PC-3 (cell line): ENCODE measurements around the gene MGA. TPM values are rescaled to one million over a fixed set of nuclear protein-coding genes. Genes with fewer than 3 reads are reported as not detected.
"Not testable (repeated sequence)": the region's sequence is repeated elsewhere in the genome, so short reads cannot be mapped to it uniquely, and the experiment has no call there.

Source experiments
- ATAC-seq: fragments of 200-7000 bp; cut with Tn5 transposase; 2 replicates; pipeline ENCODE4 v1.9.1; 2020; ENCODE audit warnings: mild to moderate bottlenecking, moderate library complexity
- BruUV-seq: library from RNA; stranded (reverse); fragments of 400-500 nt; replicated peaks from 2 replicates; lab custom pipeline; 2021; lab: Mats Ljungman, UMichigan
- CTCF ChIA-PET: fragments of 300-600 bp; sonication (Branson Sonifier 250); formaldehyde crosslinking; loops from one replicate; lab custom pipeline; 2022; ENCODE audit warnings: antibody characterized with exemption; lab: Charles Lee
- POLR2A ChIA-PET: fragments of 300-600 bp; sonication (Branson Sonifier 250); formaldehyde crosslinking; loops from one replicate; lab custom pipeline; 2022; ENCODE audit warnings: antibody characterized with exemption; ENCODE audit not compliant: unreplicated experiment; lab: Charles Lee
- DNase-seq: peaks from one replicate; pipeline ENCODE4 v3.0.0-alpha.2; 2015
- H2AFZ ChIP-seq: fragments of 300-600 bp; sonication (generic); 2 replicates; pipeline ENCODE4 v1.6.0; 2016; ENCODE audit warnings: antibody characterized with exemption, low read length
- H3F3A ChIP-seq: fragments of 300-600 bp; sonication (generic); one replicate; pipeline ENCODE4 v1.6.0; 2017; ENCODE audit warnings: antibody characterized with exemption, low read length, control low read depth, mild to moderate bottlenecking; ENCODE audit not compliant: unreplicated experiment
- H3K27ac ChIP-seq: fragments of 300-600 bp; sonication (generic); 2 replicates; pipeline ENCODE4 v1.5.1; 2016; ENCODE audit warnings: mild to moderate bottlenecking, low read length
- H3K27me3 ChIP-seq: fragments of 300-600 bp; sonication (generic); 2 replicates; pipeline ENCODE4 v1.6.1; 2016; ENCODE audit warnings: low read length, mixed read lengths
- H3K36me3 ChIP-seq: fragments of 300-600 bp; sonication (generic); 2 replicates; pipeline ENCODE4 v1.6.1; 2016; ENCODE audit warnings: low read depth, mixed run types, low read length, mixed read lengths
- H3K4me1 ChIP-seq: fragments of 300-600 bp; sonication (generic); 2 replicates; pipeline ENCODE4 v1.5.1; 2016; ENCODE audit warnings: low read length; ENCODE audit not compliant: insufficient read depth
- H3K4me2 ChIP-seq: fragments of 300-600 bp; sonication (generic); 2 replicates; pipeline ENCODE4 v1.6.0; 2016; ENCODE audit warnings: low read length
- H3K4me3 ChIP-seq: fragments of 300-600 bp; sonication (generic); 2 replicates; pipeline ENCODE4 v1.5.1; 2016; ENCODE audit warnings: mild to moderate bottlenecking, low read length, mixed read lengths
- H3K79me2 ChIP-seq: fragments of 300-600 bp; sonication (generic); 2 replicates; pipeline ENCODE4 v1.6.1; 2017; ENCODE audit warnings: low read length, mixed read lengths
- H3K9ac ChIP-seq: fragments of 300-600 bp; sonication (generic); 2 replicates; pipeline ENCODE4 v1.6.0; 2016; ENCODE audit warnings: mild to moderate bottlenecking, low read length
- H3K9me2 ChIP-seq: fragments of 300-600 bp; sonication (generic); replicated peaks from 2 replicates; pipeline ENCODE4 v1.6.1; 2016; ENCODE audit warnings: mixed run types, low read length, mixed read lengths
- H3K9me3 ChIP-seq: fragments of 300-600 bp; sonication (generic); 2 replicates; pipeline ENCODE4 v1.6.1; 2016; ENCODE audit warnings: low read length, mixed read lengths
- H4K20me1 ChIP-seq: fragments of 300-600 bp; sonication (generic); 2 replicates; pipeline ENCODE4 v1.6.1; 2016; ENCODE audit warnings: low read length, mixed read lengths
- CTCF ChIP-seq: fragments of 300-600 bp; sonication (generic); conservative IDR thresholded peaks from 2 replicates; pipeline ENCODE4 v1.5.1; 2017; ENCODE audit warnings: antibody characterized with exemption, low read depth, mild to moderate bottlenecking, low read length
- EZH2 ChIP-seq: fragments of 300-600 bp; sonication (generic); IDR thresholded peaks from one replicate; pipeline ENCODE4 v1.6.1; 2017; ENCODE audit warnings: antibody characterized with exemption, mild to moderate bottlenecking, low read length; ENCODE audit not compliant: unreplicated experiment
- EZH2phosphoT487 ChIP-seq: fragments of 300-600 bp; sonication (generic); IDR thresholded peaks from 2 replicates; pipeline ENCODE4 v1.6.1; 2018; ENCODE audit warnings: mild to moderate bottlenecking, antibody characterized with exemption, low read length, borderline replicate concordance
- intact Hi-C: fragments of 100-400 bp; cut with micrococcal nuclease; formaldehyde crosslinking; loops from 2 replicates; pipeline ENCODE4 v1.9.0; 2023
- total RNA-seq: library from RNA; depleted of rRNA; stranded (reverse); fragments of >200 nt; gene quantifications from 2 replicates; pipeline ENCODE4 v1.2.3, GENCODE V29; 2014

MGA gene
- total RNA-seq, 1 experiment from 2014 or later, result 21.2 TPM

GRCh38 chr15:41735046-41735445 lies 74.8 kb downstream of the MGA start:
- no peak overlapping the region for H3K9ac ChIP-seq
- no peaks in the 10 kb centered on the region for H3K9me2 ChIP-seq
- ChIA-PET POLR2A (no interaction called here), CTCF (no interaction called here)
- H3K36me3 ChIP-seq, result peaks cover 21% of the 10 kb centered on the region; the same call in 1 of the 2 replicates
- H3K27me3 ChIP-seq, result no peaks in the 10 kb centered on the region
- no peak overlapping the region for H3K4me3 ChIP-seq
- no TSS peak for BruUV-seq
- intact Hi-C loops, result no loop called here
- H3K4me2 ChIP-seq, result no peak overlapping the region
- DNase-seq (no peak), ATAC-seq (no peak)
- H3F3A ChIP-seq, result no peaks in the 10 kb centered on the region
- no peaks in the 10 kb centered on the region for H3K9me3 ChIP-seq
- TF ChIP-seq EZH2phosphoT487 (no peak), EZH2 (no peak), CTCF (no peak)
- no peaks in the 10 kb centered on the region for H3K4me1 ChIP-seq
- H4K20me1 ChIP-seq, result no peaks in the 10 kb centered on the region
- no peak overlapping the region for H3K27ac ChIP-seq
- H3K79me2 ChIP-seq, result no peaks in the 10 kb centered on the region
- no peak overlapping the region for H2AFZ ChIP-seq

- H2AFZ ChIP-seq, H3K27me3 ChIP-seq, CTCF ChIA-PET, H3K9me3 ChIP-seq, H3K4me1 ChIP-seq, H3K4me2 ChIP-seq, H3K4me3 ChIP-seq, ATAC-seq, H3F3A ChIP-seq, POLR2A ChIA-PET, BruUV-seq, H3K79me2 ChIP-seq, H3K9ac ChIP-seq, intact Hi-C loops, H3K9me2 ChIP-seq, DNase-seq, H4K20me1 ChIP-seq, H3K27ac ChIP-seq: not testable (repeated sequence)
- peaks cover 22% of the 10 kb centered on the region; the same call in 1 of the 2 replicates for H3K36me3 ChIP-seq
These were observed 75.3 kb downstream of the MGA start for GRCh38 chr15:41735492-41735891.

GRCh38 chr15:41746802-41747201 lies 86.6 kb downstream of the MGA start:
- peaks cover 19% of the 10 kb centered on the region for H3K36me3 ChIP-seq
- no peak for TF ChIP-seq EZH2
- TF ChIP-seq CTCF, result no peak
- no peak for TF ChIP-seq EZH2phosphoT487
- no peak overlapping the region for H2AFZ ChIP-seq
- H3F3A ChIP-seq, result no peaks in the 10 kb centered on the region
- no TSS peak for BruUV-seq
- CTCF ChIA-PET, result no interaction called here
- H3K79me2 ChIP-seq, result no peaks in the 10 kb centered on the region
- no peaks in the 10 kb centered on the region for H4K20me1 ChIP-seq
- H3K27me3 ChIP-seq, result no peaks in the 10 kb centered on the region
- no peak overlapping the region for H3K9ac ChIP-seq
- POLR2A ChIA-PET, result interaction anchor here (0.6 kb wide), 1 partner anchor 17 kb away, joined by 4 read pairs; no protein-coding TSS in a partner anchor
- no peak overlapping the region for H3K4me3 ChIP-seq
- intact Hi-C loops, result loop anchor here (5.0 to 10.0 kb wide), 2 partner anchors 145 to 282 kb away; no protein-coding TSS in a partner anchor
- peaks cover 4% of the 10 kb centered on the region; the same call in 1 of the 2 replicates for H3K4me1 ChIP-seq
- no peaks in the 10 kb centered on the region for H3K9me3 ChIP-seq
- ATAC-seq (no peak), DNase-seq (peak; percentile 39)
- H3K9me2 ChIP-seq, result no peaks in the 10 kb centered on the region
- H3K27ac ChIP-seq, result no peak overlapping the region
- no peak overlapping the region for H3K4me2 ChIP-seq
